Measurements from ENCODE around the gene TMC2.
"Not testable (repeated sequence)": the region's sequence is repeated elsewhere in the genome, so short reads cannot be mapped to it uniquely, and the experiment has no call there.

The TMC2 gene

DNA sequence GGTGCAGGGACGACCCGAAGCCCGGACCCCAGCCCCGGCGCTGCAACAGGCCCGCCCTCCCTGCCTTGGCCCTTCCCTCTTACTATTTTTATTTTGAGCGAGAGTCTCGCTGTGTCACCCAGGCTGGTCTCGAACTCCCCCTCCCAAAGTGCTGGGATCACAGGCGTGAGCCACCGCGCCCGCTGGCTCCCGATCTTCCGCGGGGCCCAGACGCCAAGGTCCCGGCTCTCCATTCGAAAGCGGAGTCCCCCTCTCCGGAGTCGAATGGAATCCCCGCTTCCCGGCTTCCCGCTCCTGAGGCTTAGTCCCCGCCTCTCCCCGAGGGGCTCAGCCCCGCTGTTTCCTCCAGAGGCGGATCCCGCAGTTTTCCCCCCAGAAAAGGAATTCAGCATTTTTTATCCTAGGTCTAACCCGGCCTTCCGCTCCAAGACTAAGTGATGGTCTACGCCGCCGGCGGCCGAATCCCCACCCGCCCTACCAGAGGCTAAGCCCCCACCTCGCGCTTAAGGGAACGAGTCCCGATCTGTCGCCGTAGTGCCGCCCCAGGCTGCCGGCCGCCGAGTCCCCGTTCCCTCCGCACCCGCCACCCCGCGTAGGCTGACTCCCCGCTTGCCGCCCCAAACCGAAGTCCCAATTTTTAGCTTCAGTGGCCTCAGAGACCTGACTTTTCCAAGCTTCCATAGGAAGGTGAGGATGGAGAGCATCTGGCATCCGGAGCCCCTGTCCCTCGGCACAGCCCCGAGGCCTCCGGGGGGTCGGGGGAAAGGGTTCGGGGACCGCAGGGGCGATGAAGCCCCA is 11.5 kb upstream of the TMC2 start:
- no peak for DNase-seq

DNA sequence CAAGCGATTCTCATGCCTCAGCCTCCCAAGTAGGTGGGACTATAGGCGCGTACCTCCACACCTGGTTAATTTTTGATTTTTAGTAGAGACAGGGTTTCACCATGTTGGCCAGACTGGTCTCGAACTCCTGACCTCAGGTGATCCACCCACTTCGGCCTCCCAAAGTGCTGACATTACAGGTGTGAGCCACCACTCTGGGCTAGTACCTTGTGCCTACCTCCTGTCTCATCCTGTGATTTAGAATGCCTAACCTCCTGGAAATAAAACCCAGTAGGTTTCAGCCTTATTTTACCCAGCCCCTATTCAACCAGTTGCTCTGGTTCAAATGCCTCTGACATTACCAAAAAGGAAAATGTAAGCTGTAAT is 10.2 kb upstream of the TMC2 start:
- not testable (repeated sequence) for DNase-seq

DNA sequence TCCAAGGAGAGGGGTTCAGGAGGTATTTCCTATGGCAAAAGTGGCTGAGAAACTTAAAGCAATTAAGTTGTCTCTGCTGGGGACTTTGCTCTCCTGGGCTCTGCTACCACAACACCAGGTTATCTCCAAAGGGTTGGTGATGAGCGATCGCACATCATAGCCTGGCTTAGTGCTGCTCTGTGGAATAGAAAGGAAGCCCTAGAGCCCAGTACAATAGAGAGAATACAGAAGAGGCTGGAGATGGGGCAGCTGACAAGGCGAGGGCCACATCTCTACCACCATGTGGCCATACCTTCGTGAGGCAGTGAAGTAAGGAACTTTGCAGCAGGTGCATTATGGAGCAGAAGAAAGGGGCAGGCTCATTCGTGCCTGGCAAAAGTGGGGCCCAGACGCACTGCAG is 8.6 kb upstream of the TMC2 start:
- DNase-seq: no peak

DNA sequence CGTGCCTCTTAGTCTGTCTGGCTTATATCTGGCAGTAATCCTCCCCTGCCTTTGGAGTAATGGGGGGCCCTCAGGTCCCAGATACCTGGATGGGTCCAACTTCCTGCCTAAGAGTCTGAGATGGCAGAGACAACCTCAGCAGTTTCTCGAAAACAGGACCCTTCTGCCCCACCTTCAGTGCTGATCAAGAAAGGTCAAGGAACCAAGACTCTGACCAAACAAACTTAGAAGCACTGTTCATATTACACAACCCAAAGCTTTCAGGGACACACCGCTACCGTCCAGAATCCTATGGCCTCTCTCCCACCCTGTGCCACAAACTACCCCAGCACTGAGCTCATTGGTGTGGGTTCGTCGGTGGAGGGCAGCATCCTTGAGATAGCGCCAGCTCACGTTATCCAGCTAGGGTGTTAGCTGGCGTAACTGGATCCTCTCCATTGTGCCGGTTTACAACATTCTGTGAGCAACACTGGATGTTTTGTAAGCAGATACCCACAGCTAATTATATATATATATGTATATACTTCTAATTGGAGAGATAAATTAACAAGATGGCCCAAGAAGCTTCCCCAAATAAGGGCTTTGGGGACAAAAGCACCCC is 7.6 kb upstream of the TMC2 start:
- DNase-seq: no peak

DNA sequence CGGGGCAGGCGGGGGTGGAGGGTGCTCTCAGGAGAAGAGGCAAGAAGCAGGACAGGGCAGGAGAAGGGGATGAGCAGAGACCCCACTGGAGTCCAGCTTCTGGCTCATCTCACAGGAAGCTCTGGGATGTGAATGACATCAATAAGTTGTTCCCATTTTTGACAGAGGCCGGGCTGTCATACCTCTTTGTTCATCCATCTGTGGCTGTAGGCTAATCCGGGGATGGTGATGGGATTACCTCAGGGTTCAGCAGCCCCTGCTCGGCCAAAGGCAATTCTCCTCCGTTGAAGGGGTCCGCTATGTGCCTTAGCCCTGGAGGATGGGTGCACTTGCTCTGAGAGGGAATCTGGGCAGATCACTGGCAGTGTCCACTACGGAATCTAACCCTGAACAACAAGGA is 3.3 kb upstream of the TMC2 start:
- DNase-seq: no peak

DNA sequence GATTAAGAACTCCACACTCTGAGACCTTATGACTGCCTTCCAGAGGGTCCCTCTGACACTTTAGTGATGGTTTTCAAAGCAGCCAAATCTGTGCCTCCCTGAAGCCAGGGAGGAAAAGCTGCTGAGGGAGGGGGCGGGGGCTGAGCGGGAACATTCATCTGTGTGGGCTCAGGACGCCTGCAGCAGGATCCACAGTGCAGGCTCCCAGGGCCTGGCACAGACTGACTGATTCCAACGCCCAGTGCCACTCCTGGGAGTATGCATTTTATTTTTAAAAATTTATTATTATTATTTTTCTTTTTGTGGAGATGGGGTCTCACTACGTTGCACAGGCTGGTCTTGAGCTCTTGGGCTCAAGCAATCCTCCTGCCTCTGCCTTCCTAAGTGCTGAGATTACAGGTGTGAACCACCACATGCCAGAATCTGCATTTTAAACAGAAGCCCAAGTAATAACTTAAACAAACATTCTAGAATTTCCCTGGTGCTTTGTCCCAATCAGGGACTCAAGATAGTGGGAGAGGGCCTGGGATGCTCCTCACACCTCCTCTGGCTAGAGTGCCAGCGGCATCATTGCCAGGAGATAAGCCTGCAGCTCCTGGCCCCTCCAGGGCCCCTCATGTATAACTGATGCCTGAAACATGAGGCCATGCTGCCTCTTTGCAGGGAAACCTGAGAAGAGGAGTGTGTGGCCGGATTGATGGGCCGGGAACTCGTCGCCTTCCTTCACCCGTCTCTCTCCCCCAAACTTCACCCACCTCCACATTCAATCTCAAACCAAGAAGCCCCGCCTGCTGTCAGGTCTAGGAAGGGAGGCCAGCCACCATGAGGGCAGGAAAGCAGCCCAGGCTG is 438 bp upstream of the TMC2 start:
- DNase-seq: no peak

DNA sequence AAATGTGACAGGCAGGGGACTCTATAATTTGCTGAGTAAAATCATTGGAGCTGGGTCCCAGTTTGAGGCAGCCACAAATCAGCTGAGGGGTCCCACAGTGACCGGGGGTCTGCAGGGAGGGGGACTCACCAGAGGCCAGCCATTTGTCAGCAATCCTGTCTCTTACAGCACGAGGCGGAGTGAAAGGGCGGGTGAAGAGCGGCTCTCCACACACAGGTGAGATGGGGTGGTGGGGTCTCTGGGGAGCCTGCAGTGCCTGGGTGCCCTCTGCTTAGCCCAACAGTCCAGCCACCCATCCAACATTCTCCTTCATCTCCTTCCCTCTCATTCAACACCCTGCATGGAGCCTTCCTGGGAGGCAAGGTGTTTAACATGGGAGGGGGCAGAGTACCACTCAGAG is 728 bp downstream of the TMC2 start:
- no peak for DNase-seq

DNA sequence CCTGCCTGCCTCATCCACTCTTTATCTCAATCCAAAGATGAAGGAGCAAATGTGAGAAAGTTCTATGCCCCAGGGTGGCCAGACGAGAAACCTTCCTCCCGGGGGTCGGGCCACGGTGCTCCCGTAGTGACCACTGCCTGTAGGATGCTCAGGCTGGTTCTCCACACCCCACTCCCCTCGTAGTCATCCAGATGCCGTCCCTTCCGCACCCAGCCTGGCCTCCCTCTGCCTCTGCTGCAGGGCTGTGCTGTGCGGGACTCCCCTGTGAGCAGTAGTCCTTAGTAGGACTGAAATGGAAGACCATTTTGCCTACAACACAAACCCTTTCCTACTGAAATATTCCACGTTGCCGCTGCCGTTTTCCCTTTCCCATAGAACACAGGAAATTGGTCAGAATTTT is 2.0 kb downstream of the TMC2 start:
- no peak for DNase-seq

DNA sequence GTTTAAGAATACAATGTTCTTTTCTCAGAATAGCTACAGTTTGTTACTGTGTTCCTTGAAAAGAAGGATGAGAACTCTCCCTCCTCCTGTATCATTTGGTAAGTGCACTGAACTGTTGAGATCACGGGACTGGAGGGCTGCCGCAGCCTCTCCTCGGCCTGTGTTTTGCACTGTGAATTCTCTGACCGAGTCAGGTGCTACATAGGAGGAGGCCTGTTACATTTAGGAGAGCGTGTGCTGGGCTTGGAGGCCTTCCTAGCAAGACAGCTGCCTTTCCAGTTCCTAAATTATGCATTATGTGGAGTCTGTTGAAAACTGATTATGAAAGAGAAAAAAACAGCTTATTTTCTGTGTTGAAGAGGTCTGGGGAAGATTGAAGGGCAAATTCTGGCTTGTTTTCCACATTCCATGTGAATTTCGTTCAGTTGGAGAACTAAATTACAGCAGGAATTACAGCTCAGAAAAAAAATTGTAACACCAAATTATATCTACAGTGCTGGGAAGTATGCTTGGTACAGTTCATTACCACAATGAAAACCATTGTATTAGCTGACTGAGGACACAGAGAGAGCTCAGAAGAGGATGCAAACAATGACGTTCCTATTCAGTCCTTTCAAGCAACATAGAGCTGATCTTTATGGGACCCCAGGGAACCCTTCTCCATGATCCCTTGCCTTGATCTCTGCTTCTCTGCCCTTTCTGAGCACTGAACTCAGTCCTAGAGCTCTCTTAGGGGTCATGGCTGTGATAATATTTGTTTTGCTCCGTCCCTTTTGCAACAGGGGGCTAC is 2.8 kb downstream of the TMC2 start:
- no peak for DNase-seq

DNA sequence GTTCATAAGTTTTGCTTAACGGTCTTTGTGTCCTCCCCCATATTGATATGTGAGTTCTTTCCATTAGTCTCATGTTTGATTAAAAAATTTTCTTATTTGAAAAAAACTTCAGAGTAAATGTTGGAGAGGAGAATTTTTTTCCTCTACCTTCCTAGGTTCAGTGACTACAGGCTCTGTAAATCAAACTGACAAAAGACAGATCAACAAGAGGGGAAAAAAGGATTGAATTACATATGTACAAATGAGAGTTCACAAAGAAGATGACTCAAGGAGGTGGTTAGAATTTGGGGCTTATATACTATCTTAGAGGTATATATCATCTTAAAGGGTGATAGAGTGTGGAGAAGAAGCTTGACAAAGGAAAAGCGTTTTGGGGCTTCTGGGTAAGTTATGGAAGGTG is 5.6 kb downstream of the TMC2 start:
- DNase-seq: no peak

DNA sequence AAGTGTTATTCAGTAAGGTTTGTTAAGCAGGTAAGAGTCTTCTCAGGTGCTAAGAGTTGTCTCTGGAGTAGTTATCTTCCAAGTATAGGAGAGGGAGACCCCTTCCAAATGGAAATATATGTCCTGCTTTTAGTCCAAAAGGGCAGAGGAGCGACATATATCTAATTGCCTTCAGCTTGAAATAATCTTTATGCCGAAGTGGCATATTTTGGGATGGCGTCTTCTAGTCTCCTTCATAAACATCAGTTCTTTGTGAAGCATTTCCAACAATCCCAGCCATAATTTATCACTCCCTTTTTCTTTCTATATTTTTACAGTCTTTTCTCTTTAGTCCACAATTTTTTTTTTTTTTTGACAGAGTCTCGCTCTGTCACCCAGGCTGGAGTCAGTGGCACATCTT is 6.0 kb downstream of the TMC2 start:
- no peak for DNase-seq

DNA sequence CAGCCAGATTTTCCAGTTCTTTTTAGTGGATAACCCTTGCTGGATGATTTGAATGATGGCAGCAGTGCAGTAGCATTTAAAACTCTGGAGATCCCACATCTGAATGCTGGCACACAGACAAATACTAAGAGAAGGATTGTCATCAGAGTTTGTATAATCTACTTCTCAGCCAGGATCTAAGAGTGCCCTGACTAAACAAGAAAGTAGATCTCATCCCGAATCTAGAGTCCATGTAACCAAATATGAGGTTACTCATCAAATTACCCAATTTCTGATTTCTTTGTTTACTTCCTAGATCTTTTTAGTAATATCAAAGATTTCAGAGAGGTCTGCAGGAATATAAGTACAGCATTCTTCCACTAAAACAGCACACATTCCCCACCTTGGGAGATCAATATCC is 7.8 kb downstream of the TMC2 start:
- DNase-seq: no peak

DNA sequence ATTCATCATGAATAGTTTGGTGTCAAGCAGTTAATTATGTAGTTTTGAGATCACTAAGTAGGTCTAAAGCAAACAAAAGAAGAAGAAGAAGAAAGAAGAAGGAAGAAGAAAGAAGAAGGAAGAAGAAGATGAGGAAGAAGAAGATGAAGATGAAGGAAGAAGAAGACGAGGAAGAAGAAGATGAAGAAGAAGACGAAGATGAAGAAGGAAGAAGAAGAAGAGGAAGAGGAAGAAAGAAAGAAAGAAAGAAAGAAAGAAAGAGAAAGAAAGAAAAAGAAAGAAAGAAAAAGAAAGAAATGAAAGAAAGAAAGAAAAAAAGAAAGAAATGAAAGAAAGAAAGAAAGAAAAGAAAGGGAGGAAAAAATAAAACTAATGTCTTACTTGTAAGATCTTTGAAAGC is 9.2 kb downstream of the TMC2 start:
- no peak for DNase-seq

DNA sequence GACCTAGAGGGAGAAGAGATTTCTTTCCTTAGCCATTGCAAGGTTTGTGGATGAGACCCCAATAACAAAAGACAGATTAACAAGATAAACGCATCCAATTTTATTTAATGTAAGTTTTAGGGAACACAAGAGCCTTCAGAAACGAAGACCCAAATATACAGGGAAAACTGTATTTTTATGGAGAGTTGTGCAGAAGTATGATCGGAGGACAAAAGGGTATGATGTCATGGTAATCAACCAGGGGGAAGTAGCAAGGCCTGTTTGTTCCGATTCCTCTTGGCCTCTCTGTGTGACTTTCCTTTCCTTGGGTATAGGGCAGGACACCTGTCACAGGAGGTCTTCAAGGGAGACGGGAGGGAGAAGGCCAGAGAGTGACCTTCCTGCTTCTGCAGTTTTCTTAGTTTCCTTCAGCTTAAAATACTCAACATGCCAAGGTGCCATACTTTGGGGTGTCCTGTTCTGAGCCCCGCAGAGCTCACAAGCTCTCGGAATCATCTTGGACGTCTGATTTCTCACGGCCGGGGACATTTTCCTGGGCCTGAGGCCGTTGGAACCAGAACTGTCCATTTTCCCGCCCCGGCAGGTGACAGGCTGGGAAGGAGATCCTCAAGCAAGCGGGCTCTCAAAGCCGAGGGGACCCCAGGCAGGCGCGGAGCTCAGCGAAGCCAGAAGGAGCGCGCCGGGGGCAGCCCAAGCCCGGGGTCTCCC is 21.7 kb downstream of the TMC2 start:
- no peak for DNase-seq

DNA sequence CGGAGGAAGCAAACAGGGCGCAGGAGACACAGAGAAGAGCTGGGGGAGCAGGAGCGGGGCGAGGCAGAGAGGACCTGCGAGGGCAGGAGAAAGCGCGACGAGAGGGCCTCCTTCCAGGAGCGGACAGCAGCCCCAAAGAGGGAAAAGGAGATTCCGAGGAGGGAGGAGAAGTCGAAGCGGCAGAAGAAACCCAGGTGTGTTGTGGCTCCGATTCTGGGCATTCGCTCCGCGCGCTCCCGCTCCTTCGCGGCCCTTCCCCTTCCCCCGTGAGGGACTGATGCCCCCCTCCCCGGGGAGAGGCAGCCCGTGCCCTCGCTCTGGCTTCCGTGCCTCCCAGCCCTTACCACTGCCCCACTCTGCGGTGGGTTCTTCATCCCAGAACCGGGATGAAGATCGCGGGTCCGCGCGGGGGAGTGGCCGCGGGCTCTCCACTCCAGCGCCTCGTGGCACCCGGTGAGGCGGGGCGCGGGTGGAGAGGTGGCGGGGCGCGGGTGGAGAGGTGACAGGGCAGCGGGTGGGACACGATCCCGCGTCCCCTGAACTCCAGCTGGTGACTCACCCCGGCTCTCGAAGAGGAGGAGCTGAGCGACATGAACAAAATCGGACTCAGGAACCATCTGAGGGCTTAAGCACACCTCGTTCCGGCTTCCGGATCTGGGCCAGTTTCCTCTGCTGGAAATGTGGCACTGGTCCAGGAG is 22.4 kb downstream of the TMC2 start:
- no peak for DNase-seq

DNA sequence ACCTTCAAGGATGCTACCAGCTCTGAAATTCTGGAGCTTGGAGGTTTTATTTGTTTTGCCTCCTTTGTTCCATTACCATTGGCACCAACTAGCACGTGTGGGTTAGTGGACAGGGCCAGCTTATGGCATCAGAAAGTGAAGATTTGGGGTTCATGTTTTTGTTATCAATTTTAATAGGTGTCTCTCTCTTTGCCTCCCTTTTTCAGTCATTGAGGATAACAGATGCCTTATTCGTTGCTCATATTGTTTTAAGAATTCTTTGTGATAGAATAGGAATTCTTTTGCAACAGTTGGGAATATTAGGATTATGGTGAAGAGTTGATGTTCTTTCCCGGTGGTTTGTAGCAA is 22.9 kb downstream of the TMC2 start:
- no peak for DNase-seq

DNA sequence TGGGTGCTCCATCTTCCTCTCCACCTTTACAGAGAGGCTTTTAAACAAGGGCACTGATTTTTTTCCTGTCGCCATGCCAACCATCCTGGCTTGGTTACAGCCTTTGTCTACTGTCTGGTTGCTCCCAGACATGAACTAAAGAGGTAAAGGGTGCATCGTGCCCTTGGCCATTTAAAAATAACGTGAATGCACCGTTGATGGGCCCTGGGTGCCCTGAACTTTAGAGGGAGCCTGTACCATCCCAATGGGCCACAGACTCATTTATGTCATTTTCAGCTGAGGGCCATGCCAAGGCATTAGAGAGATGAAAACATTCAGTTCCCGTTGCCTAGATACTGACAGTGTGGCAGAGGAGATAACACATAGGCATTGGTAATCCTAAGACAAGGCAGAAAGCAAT is 23.3 kb downstream of the TMC2 start:
- DNase-seq: no peak

DNA sequence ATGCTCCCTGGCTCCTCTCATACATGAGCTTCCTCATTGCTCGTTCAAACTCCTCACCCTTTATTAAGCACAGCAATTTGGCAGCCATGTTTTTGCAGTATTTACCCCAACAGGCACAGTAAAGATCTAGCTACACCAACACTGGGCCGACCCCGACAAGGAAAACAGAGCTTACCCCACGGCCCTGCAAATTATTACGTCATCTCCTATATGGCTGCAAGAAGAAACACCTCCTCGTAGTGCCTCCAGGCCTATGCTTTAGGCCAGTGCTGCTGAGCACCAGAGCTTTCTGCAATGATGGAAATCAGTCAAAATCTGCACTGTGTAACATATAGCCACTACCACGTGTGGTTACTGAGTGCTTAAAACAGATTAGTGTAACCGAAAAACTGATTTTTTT is 26.7 kb downstream of the TMC2 start:
- no peak for DNase-seq

DNA sequence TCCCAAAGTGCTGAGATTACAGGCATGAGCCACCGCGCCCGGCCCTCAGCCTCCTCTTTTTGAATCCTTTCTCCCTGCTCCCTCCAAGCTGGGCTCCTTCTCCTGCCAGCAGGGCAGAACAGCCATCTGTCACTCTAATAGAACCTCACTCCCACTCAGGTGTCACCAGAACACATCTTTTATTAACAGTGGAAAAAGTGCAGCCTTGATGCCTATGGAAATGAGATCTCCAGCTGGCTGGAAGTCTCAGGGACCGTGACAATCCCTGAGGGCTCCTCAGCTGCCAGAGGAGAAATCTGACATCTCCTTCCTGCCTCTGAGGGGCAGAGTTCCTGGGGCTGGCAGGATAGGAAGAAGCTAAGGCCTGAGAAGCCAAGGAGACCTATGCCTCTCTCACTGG is 28.0 kb downstream of the TMC2 start:
- no peak for DNase-seq

DNA sequence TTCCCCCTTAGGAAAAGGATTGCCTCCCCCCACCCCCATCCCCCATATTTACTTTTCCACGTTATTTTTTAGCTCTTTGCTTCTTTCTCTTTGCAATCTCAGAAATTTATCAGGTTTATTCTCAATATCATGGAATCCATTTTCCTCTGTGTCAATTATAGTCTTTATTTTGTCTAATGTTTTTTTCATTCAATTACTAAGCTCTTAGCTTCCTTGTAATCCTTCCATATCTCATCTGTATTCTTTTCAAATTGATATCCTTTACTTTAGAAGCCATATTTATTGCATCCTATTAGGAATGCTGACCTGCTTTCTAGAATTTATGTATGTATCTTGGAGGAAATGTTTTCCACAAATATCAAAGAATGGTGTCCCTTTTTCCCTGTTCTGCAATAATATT is 39.3 kb downstream of the TMC2 start:
- no peak for DNase-seq

DNA sequence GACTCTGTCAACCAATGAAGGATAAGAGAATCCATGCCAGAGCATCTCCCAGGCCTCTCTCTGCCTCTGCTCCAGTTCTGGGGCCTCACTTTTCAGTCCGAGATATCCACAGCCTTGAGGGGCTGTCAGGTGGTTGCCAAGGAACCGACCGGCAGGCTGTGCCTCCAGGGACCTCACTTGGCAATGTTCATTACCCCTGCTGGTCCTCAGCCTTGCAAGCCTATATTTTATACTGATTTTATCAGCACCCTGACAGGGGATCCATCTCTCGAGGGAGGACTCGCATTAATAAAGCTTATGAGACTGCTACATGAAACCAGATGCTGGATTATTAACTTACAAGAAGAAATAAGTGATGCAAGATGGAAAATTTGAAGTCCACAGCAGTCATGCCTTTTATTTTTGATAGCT is 39.9 kb downstream of the TMC2 start:
- no peak for DNase-seq
